ENCODE data around the gene KCNQ1. TPM values are rescaled to one million over a fixed set of nuclear protein-coding genes. Genes with fewer than 3 reads are reported as not detected.

Gene KCNQ1
- total and polyA plus RNA-seq, 2 of the 13 experiments (the other 11 are each of a cell fraction or from before 2014, with no cell fraction given), result 0.02 to 0.08 TPM

GRCh38 chr11:2447253-2447950 lies 2.6 kb downstream of the KCNQ1 start (continued):
- no peak for TF ChIP-seq CERS6 (CRISPR knock-in tag; IDR thresholded peaks at IDR 0.05)
- no peak for TF ChIP-seq GFI1 (CRISPR knock-in tag; IDR thresholded peaks at IDR 0.05; ENCODE audit: borderline replicate concordance)

GRCh38 chr11:2447951-2448650 lies 3.3 kb downstream of the KCNQ1 start:
- H3K4me2 ChIP-seq (ENCODE audit: low read depth, low read length), result no peak overlapping the region
- ChIA-PET POLR2A (no interaction called here), CTCF (ENCODE audit: low intra/inter-chr PET ratio, low total read pairs) (no interaction called here)
- H3K4me1 ChIP-seq (ENCODE audit: insufficient read depth, low read length), result no peaks in the 10 kb centered on the region
- no peak overlapping the region for H3K4me3 ChIP-seq (replicated peaks in 1 of 3; ENCODE audit: insufficient read depth in 1 of 3, low read depth in 2 of 3, low read length in 3 of 3)
- no peak overlapping the region for H3K9ac ChIP-seq (ENCODE audit: insufficient read depth, low read depth, low read length)
- H3K9me3 ChIP-seq (ENCODE audit: low read length), result no peaks in the 10 kb centered on the region
- H4K20me1 ChIP-seq (ENCODE audit: insufficient read depth, low read length), result no peaks in the 10 kb centered on the region
- in situ Hi-C loops (cut with HindIII; ENCODE audit: extremely low pct_ligation_motif_present, low pct_unique_long_range_greater_than_20kb) (no loop called here), intact Hi-C loops (cut with micrococcal nuclease; ENCODE audit: unreplicated experiment) (no loop called here)
- no TSS peak for BruUV-seq (replicated peaks)
- FAIRE-seq (no peak), DNase-seq (ENCODE audit: low spot score) (no peak), ATAC-seq (no peak)
- no peak overlapping the region for H3K27ac ChIP-seq (ENCODE audit: extremely low read length, insufficient read depth, low read length)
- H2AFZ ChIP-seq (ENCODE audit: low read length), result no peak overlapping the region
- WGBS (ENCODE audit: low lambda C conversion rate), result 0% methylated on average over 3 of the region's 10 CpGs
- peaks cover 28 to 88% of the 10 kb centered on the region in 2 experiments for H3K27me3 ChIP-seq (ENCODE audit: control insufficient read depth in 1 of 2, insufficient read depth in 2 of 2, low read length in 2 of 2)
- no peaks in the 10 kb centered on the region for H3K79me2 ChIP-seq (ENCODE audit: insufficient read depth, low read length)
- H3K36me3 ChIP-seq (replicated peaks in 1 of 2; ENCODE audit: control insufficient read depth in 1 of 2, insufficient read depth in 2 of 2, low read length in 2 of 2), result no peaks in the 10 kb centered on the region
- TF ChIP-seq RFXAP (CRISPR knock-in tag; IDR thresholded peaks at IDR 0.05; ENCODE audit: borderline replicate concordance) (no peak), GRHL1 (CRISPR knock-in tag; conservative IDR thresholded peaks at IDR 0.05) (no peak), ZBTB14 (CRISPR knock-in tag; IDR thresholded peaks at IDR 0.05) (no peak), HINFP (CRISPR knock-in tag; IDR thresholded peaks at IDR 0.05; ENCODE audit: low read depth) (no peak), GMEB2 (CRISPR knock-in tag; IDR thresholded peaks at IDR 0.05; ENCODE audit: low read depth) (no peak), PITX1 (CRISPR knock-in tag; IDR thresholded peaks at IDR 0.05) (no peak), ZMYM2 (CRISPR knock-in tag; IDR thresholded peaks at IDR 0.05) (no peak), ZNF720 (CRISPR knock-in tag; IDR thresholded peaks at IDR 0.05) (no peak), TEF (CRISPR knock-in tag; IDR thresholded peaks at IDR 0.05) (no peak), ZNF761 (CRISPR knock-in tag; conservative IDR thresholded peaks at IDR 0.05) (no peak), HOXA5 (CRISPR knock-in tag; IDR thresholded peaks at IDR 0.05) (no peak), ZFAT (CRISPR knock-in tag; conservative IDR thresholded peaks at IDR 0.05) (no peak)

All from HepG2 (cell line).